Activated T-helper 1 cell treated with anti-CD3 and anti-CD28 coated beads, Interleukin-2, amount 50 U/mL, for 16 hours (primary cell): ENCODE results near the gene YPEL2.

ENCODE experiments used
- DNase-seq, 2 donors: peaks; one replicate each; pipeline ENCODE4 v3.0.0-alpha.2; 2020; ENCODE audit warnings: low read depth in 1 of 2, low spot score in 1 of 2

The YPEL2 gene

DNA sequence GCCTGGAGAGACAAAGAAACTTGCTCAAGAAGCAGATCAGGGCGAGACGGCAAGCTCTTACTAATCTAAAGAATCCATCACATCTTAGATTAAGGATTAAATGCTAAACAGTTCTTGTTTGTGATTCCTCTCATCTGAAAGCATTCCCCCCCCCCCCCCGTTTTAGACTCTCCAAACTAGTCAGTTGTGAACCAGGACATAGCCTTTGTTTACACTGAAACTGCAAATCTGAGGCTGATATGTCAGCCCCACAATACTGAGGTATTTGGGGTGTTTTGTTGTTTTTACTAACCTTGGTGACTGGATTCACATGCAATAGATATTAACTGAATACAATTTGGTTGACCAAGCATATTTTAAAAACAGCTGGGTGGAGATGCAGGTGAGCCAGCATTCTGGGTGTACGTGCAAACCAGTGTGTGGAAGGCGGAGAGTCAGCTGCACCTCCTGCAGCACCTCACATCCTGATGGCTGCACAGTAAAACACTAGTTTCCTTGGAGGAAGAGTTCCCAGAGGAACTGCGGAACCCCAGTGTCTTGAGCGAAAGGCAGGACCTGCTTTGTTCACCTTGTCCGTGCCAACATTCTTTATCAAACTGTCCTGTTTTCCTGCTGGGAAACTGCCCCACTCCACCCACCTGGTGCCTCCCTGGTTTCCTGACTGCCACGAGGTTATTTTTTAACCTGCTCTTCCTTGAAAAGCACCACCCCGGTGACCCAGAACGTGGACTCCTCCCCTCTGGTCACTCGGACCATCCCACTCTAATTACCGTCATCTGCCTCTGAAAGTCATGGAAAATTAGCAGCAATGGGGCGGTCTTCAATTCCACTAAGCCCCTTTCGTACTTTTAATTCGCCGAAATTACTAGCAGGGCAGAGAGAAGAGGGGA is 1.2 kb upstream of the YPEL2 start:
- DNase-seq, result no peak

DNA sequence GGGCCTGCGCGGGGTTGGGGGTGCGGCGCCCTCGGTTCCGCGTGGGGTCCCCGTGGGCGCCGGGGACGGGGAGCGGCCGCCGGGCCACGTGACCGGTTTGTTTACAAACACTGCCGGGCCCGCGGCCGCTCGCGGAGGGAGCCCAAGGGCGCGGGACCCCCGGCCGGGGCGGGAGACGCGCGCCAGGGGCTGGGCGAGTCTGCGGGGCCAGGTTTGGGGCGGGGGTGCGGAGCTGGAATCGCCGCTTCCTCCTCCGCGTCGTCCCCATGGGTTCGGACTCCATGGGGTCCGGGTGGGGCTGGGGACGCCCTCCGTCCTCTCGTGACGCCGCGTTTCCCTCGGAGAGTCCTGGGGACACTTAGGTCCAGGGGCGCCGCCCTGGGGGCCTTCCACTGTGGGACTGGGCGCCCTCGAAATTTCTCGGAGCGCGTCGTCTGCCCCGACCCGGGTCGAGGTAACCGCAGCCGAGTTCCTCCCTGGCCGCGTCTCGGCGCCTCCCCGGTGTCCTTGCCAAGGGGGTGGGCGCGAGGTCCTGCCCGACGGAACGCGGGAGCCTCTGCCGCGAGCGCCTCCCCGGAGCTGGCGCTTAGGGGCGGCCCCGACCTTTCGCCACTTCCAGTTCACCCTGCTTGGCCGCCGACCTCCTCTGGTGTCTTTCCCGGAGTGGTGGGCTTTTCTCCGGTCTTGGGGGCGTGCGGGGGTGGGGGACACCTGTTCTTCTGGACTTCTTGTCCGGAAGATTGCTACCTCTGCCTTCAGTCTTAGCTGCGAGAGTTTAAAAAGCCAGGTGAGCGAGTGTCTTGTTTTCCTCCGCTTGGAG is 684 bp downstream of the YPEL2 start:
- peak in 1 of 2 donors; percentile 15 for DNase-seq

DNA sequence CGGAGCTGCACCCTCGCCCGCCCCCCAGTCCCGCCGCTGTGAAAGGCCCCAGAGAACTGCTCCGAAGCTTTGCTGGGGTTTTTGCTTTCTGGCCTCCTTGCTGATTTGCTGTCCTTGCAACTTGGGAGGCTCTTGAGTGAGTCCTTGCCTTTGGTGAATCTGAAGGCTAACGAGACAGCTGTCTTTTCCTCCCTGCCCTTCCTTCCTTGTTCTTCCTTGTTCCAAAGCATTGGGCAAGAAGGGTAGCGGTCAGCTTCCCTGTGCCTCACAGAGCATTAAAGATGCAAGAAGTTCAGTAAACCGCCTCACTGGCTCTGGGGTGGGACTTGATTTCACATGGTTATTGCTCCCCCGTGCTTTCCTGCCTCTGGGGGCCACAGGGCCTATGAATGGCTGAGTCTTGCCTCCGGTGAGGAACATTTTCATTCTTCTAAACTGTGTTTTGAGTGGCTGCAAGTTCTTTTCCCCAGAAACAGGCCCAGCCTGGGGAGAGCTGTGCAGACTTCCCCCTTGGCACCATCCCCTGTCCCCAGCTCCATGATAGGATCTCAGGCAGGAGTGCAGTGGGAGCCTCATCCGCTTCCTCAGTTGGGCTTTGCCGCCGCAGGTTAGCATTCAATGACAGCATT is 1.4 kb downstream of the YPEL2 start:
- DNase-seq, result no peak

DNA sequence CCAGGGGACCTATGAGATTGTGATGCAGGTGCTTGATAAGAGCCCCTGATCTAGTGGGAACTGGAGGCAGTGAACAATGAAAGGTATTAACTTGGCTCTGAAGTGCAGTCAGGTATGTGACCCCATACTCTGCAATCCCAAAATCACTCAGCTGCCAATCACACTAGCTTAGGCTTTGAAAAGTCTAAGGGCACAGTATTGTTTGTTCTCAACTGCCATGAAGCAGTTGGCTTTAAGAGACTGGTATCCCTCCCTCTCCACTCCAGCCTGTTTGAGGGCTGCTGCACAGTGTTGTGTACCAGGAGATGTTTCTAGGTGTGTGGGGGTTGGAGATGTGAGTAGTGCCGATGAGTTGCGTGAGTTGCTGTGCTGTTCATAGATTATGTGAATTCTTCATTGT is 2.4 kb downstream of the YPEL2 start:
- no peak for DNase-seq

DNA sequence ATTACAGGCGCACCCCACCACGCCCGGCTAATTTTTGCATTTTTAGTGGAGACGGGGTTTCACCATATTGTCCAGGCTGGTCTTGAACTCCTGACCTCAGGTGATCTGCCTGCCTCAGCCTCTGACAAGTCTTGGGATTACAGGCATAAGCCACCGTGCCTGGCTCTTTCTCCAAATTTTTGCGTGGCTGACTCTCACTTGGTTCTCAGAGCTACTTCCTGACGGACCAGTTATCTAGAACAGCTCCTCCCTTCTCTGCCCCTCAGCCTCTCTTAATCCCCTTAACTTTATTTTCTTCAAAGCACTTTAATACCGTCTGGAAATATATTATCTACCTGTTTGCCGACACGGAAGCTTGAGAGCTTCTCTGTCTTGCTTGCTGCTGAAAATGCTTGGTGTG is 4.2 kb downstream of the YPEL2 start:
- DNase-seq, result no peak

DNA sequence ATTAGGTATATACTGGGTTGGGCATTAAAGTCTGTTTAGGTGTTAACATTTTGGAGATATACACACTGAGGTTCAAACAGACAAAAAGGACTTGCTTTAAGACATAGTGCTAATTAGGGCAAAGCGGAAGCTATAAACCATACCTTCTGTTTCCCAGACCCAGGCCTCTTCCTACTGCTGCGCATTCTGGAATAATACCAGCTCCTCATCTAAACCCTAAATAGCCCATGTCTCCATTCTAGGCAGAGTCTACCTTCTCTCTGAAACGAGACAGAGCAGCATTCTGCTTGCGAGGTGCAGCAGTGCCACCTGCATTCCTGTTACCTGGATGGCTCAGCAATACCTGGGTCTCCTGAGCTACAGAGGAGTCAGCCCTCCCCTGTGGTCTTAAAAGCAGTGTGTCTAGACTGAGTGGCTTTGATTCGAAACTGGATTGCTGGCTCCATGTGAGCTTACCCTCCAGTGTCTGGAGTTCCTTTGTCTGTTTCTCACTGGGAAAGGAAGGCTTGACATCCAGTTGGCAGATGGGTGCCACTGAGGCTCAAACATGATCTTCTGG is 6.4 kb downstream of the YPEL2 start:
- no peak for DNase-seq

DNA sequence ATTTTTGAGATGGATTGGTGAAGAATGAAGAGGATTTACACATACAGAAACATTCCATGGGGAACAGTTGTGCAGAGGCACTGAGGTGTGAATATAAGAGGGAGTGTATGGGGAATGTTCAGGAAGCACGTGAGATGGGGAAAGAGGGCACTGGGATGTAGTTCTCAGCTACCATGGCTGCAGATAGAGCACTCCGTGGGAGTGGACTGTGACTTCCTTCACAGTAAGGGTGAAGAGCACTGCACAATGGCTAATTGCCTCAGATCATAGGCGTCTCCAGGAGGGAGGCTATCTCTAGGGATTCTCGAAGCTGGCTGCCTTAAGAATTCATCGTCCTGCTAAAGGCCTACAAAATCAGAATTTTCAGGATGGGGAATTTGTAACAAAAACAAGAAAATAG is 7.0 kb downstream of the YPEL2 start:
- no peak for DNase-seq

DNA sequence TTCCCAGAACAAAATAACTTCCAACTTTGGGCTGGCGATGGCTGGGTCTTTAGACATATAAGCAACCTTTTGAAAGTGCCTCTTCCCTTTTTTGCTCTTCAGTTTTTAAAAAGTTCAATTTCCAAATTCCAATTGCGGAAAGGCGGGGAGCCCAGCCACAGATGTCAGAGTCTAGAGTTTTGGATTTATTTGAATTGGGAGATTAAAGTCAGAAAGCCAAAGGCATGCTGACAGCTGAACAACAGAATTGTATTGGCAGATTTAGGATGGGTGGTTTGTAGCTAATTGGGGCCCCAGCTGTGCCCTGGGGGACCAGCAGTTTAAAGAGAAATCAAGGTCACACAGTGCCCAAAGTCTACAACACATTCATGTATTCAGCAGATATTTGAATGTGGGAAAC is 10.5 kb downstream of the YPEL2 start:
- no peak for DNase-seq

DNA sequence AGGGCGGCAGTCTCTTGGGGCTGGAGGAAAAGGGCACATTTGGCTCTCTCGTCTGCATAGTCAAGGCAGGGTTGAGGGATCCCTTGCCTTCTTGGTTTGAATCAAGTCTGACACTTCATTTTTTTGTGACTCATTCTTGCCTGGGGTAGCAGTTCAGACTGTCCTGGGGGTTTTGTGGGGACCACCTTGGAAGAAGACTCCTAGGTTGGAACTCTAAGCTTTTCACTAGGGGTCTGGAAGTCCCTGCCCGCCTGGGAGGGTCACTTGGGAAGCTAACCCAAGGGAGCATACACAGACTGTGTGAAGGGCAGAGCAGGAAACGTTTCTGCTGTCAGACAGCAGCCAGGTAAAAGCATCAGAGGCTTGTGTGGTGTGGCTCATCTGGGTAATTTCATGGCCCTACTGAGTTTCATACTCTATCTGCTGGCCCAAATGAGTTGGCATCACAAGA is 11.3 kb downstream of the YPEL2 start:
- no peak for DNase-seq

DNA sequence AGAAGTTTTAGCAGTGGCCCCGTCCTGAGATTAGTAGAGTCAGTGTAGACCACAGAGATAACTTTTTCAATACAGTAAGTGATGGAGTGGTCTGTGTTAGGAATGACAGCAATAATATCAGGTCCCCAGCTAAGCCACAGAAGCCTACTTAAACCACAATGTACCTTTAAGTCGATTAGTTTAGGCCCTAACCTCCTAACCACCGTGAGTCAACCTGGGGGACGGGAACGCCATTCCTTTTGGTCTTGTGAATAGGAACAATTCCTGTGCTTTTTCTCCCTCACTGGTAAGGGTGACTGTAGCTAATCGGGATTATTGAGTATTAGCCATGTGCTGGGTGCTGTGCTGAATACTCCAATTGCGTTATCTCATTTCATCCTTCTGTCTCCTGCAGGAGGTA is 14.0 kb downstream of the YPEL2 start:
- no peak for DNase-seq

DNA sequence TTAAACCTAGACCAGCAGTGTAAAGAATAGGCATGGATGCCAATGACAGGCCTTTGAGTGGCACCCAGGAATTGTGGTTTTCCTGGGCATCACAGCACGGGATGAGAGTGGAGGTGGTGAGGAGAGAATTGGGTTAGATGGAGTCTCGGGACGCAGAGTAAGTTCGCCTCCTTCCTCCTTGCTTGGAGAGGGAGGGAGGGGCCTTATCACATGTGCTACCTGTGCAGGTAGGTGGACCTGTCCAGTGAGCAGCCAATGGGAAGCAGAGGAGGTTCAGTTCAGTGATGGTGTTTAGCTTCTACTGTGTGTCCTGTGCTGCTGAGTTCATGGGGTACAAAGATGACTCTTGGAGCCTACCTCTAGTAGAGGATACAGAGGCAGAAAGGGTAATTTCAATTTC is 14.9 kb downstream of the YPEL2 start:
- DNase-seq, result no peak

DNA sequence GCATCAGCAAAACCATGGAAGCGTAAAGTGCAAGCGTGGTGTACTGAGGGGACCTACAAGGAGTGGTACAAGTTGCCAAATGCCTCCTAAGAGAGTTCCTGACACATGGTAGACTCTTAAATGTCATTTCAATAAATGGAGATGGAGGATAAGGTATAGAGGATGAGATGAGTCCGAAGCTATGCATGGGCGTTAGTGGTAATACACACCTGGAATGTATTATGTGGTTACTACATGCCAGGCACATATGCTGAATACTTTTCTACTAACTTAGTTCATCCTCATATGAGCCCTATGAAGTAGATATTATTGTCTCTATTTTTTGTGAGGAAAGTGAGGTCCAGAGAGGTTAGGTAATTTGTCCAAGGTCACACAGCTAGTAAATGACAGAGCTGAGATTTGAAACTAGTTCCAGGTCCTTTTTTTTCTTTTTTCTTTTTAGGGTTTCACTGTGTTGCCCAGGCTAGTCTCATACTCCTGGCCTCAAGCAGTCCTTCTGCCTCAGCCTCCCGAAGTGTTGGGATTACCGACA is 15.5 kb downstream of the YPEL2 start:
- no peak for DNase-seq

DNA sequence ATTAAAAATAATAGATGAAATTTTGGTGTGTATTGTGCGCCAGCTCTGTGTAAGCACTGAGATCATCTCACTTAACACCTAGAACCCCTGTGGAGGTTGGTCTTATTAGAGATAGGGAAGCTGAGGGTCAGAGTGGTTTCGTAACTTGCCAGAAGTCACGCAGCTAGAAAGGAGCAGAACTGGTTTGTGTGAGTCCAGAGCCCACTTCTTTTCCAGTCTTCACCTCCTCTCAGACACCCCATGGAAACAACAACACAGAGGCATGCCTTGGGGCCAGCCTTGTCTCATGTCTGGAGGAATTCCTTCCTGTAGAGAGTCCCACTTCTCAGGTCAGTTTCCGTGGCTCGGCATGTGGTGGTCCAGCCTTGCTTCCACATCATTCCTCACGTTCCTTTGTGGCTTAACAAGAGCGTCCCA is 16.5 kb downstream of the YPEL2 start:
- DNase-seq, result no peak

DNA sequence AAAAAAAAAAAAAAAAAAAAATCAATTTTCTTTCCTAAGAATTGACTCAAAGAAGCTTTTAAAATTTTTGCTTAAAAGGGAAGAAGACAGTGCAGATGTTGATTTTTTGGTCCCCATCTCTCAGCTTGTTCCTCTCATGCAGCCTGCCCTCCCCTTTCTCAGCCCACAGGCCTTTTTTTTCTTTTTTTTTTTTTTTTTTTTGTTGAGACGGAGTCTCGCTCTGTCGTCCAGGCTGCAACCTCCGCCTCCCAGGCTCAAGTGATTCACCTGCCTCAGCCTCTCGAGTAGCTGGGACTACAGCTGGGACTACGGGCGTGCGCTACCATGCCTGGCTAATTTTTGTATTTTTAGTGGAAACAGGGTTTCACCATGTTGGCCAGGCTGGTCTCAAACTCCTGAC is 17.7 kb downstream of the YPEL2 start:
- no peak for DNase-seq

DNA sequence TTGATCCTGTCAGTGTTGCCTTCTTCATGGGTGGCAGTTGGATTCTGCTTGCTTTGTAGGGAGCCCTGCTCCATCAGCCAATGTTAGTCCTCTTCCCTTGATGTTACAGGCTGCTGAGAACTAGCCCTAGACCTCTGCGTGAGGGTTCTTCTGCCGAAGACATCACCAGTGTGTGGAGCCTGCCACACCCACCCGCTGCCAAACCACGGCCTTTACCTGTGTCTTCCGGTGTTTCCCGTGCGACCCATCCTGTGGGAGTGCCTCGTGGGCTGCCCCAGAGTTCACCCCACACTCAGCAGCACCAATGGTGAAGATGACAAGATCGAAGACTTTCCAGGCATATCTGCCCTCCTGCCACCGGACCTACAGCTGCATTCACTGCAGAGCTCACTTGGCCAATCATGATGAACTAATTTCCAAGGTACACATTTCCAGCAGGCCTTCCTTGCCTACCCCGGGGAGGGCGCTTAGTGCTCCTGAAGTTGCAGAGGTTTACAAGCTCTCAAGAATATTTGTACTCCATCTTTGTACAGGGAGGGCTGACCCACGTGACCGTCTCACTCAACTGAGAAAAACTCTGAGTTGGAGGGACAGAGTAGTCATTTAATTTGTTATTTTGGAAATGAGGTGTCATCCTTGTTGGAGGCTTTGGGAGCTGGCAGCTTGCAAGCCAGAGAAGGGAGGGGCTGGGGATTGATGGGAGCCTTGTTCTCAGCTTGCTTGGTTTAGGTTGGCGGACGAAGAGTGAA is 21.8 kb downstream of the YPEL2 start:
- no peak for DNase-seq

DNA sequence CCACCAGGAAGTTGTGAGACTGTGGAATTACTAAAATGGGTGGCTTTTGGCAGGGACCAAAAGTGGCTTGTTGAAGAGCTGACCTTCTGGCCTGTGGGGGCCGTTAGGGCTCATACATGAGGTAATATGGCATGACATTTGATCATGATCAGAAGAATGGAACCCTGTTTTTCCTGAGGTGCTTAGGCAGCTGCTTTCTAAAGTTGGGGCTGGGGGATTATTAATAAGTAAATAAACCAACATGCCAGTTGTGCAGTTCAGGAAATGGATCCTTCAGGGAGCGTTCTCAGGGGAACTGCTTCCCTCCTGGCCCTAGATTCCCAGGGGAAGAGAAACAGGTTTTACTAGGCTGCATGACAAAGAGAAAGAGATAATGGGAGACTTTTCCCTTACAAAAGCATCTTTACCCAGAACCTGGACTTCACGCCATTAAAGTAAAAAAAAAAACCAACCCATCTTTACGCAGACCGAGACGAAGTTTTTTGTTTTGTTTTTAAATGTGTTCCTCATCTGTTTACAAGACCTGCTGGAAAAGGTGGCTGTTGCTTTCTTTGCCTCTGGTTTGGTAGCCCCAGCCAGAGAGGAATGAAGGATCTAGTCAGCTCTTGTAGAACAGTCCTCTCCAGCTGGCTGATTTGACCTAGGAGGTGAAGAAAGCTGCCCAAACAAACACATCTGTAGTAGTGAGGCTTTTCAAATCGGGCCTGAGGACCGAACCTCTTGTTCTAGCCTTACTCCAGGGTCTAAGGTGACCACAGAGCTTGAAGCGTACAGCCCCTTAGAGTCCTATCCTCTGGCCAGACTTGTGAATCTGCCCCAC is 22.7 kb downstream of the YPEL2 start:
- no peak for DNase-seq

DNA sequence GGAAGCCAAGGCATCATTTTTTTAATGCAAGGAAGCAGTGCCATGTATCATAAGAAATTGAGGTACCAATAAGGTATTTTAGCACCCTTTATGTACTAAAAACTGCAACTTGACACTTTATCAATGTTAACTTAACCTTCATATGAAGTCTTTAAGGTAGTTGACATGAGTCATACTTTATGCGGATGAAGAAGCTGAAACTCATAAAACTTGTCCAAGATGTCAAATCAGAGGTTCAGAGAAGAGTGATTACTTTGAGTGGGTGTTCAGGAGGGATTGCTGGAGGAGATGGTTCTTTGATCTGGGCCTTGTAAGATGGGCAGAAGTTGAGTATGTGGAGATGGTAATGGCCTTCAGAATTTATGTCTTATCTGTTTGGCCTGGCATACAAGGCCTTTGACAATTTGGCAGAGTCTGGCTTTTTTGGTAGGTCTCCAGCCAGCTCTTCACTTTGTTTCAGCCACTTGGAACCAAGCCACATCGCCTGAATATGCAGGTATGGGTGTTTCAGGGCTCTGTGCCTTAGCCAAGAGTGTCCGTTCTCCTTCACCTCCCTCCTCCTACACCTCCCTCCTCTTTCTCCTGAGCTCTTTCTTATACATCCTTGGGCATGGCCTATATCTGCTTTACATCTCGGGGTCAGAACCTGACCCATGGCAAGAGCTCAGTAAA is 23.7 kb downstream of the YPEL2 start:
- DNase-seq, result no peak

DNA sequence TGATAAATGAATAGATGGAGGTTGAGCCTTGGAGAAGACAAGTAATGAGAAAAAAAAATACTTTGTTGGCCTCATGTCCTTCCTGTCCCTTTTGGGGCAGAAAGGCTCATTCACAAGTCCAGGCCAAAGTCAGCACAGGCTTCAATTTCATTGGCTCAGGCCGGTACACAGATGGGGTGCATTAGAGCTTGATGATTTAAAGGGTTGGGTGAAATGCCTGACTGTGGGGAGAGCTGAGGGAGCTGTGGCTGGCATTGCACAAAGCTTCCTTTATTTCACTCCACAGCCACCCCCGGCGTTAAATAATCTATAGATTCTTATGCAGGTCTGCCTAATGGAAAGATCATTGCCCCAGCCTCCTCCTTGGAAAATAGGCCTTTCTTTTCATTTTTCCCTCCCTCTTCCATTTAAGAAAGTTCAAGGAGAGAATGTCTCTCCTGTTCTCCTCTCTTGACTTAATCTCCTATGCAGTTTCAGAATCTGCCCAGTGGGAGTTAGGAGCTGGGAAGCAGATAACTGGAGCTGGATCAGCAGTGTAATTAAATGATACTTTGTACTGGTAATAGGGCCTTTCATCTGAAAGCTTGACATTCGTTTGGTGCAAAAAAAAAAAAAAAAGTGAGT is 24.4 kb downstream of the YPEL2 start:
- DNase-seq, result no peak
